Trophoblast cell (in vitro differentiated cells and primary cell): ENCODE results near the gene ME3.

Experiments used
- DNase-seq, 2 donors: peaks; one replicate each; pipeline ENCODE4 v3.0.0-alpha.2; 2016
- H2AFZ ChIP-seq: 2 replicates; pipeline ENCODE4 v1.6.1; 2013; ENCODE audit warnings: low read length, moderate library complexity, mild to moderate bottlenecking; ENCODE audit not compliant: insufficient read depth, poor library complexity
- H2AK5ac ChIP-seq: 2 replicates; pipeline ENCODE4 v1.6.1; 2013; ENCODE audit warnings: mild to moderate bottlenecking, low read length
- H2BK120ac ChIP-seq: 2 replicates; pipeline ENCODE4 v1.6.1; 2013; ENCODE audit warnings: low read length, mild to moderate bottlenecking, moderate library complexity; ENCODE audit not compliant: insufficient read depth, poor library complexity
- H2BK12ac ChIP-seq: 2 replicates; pipeline ENCODE4 v1.6.1; 2013; ENCODE audit warnings: mild to moderate bottlenecking, low read length, moderate library complexity
- H2BK5ac ChIP-seq: 2 replicates; pipeline ENCODE4 v1.6.1; 2013; ENCODE audit warnings: low read length, low read depth, moderate library complexity, mild to moderate bottlenecking; ENCODE audit not compliant: poor library complexity
- H3K14ac ChIP-seq: 2 replicates; pipeline ENCODE4 v1.6.1; 2013; ENCODE audit warnings: mild to moderate bottlenecking, low read length
- H3K18ac ChIP-seq: 2 replicates; pipeline ENCODE4 v1.6.1; 2013; ENCODE audit warnings: mild to moderate bottlenecking, low read length
- H3K23ac ChIP-seq: 2 replicates; pipeline ENCODE4 v1.6.1; 2013; ENCODE audit warnings: low read length
- H3K27ac ChIP-seq: 2 replicates; pipeline ENCODE4 v1.5.1; 2013; ENCODE audit warnings: low read depth, mild to moderate bottlenecking, inconsistent platforms, low read length, moderate library complexity
- H3K27me3 ChIP-seq: 2 replicates; pipeline ENCODE4 v1.6.1; 2013; ENCODE audit warnings: inconsistent platforms, mild to moderate bottlenecking, low read length, moderate library complexity; ENCODE audit not compliant: insufficient read depth
- H3K36me3 ChIP-seq, 2 experiments: 1 replicate in 1 of 2; 2 replicates in 1 of 2; pipeline ENCODE4 v1.6.1; 2013; ENCODE audit warnings: low read length in 2 of 2, mild to moderate bottlenecking in 2 of 2, moderate library complexity in 1 of 2; ENCODE audit not compliant: insufficient read depth in 2 of 2, control insufficient read depth in 1 of 2
- H3K4ac ChIP-seq: 2 replicates; pipeline ENCODE4 v1.6.1; 2013; ENCODE audit warnings: low read depth, mild to moderate bottlenecking, low read length, moderate library complexity
- H3K4me1 ChIP-seq, 2 experiments: 1 replicate in 1 of 2; 2 replicates in 1 of 2; pipeline ENCODE4 v1.6.1; 2013; ENCODE audit warnings: low read length in 2 of 2, mild to moderate bottlenecking in 2 of 2, moderate library complexity in 1 of 2; ENCODE audit not compliant: insufficient read depth in 2 of 2, control insufficient read depth in 1 of 2
- H3K4me2 ChIP-seq: 2 replicates; pipeline ENCODE4 v1.6.1; 2013; ENCODE audit warnings: inconsistent platforms, mild to moderate bottlenecking, low read length, moderate library complexity
- H3K4me3 ChIP-seq: 2 replicates; pipeline ENCODE4 v1.5.1; 2013; ENCODE audit warnings: mild to moderate bottlenecking, low read depth, low read length, inconsistent platforms
- H3K79me1 ChIP-seq: one replicate; pipeline ENCODE4 v1.6.1; 2013; ENCODE audit warnings: low read length
- H3K79me2 ChIP-seq: 2 replicates; pipeline ENCODE4 v1.6.1; 2013; ENCODE audit warnings: low read length, mild to moderate bottlenecking; ENCODE audit not compliant: control insufficient read depth, insufficient read depth, poor library complexity
- H3K9ac ChIP-seq: 2 replicates; pipeline ENCODE4 v1.6.1; 2013; ENCODE audit warnings: mild to moderate bottlenecking, low read length
- H3K9me3 ChIP-seq: 2 replicates; pipeline ENCODE4 v1.6.1; 2013; ENCODE audit warnings: low read depth, mild to moderate bottlenecking, control low read depth, inconsistent platforms, low read length; ENCODE audit not compliant: insufficient read depth
- H4K12ac ChIP-seq: 2 replicates; pipeline ENCODE4 v1.6.1; 2013; ENCODE audit warnings: low read depth, mild to moderate bottlenecking, low read length, moderate library complexity
- H4K8ac ChIP-seq: 2 replicates; pipeline ENCODE4 v1.6.1; 2013; ENCODE audit warnings: low read depth, mild to moderate bottlenecking, low read length, moderate library complexity
- H4K91ac ChIP-seq: one replicate; pipeline ENCODE4 v1.6.1; 2013; ENCODE audit warnings: low read depth, mild to moderate bottlenecking, low read length, moderate library complexity
- WGBS: extraction: QIAGEN DNeasy Blood & Tissue Kit; methylation state at CpG from one replicate; pipeline ENCODE4 v1.1.7; 2013; ENCODE audit warnings: missing lambda C conversion rate; ENCODE audit not compliant: insufficient read length, insufficient coverage; ENCODE audit errors: extremely low coverage; 5-methylcytosine and 5-hydroxymethylcytosine counted together

ME3 gene

DNA sequence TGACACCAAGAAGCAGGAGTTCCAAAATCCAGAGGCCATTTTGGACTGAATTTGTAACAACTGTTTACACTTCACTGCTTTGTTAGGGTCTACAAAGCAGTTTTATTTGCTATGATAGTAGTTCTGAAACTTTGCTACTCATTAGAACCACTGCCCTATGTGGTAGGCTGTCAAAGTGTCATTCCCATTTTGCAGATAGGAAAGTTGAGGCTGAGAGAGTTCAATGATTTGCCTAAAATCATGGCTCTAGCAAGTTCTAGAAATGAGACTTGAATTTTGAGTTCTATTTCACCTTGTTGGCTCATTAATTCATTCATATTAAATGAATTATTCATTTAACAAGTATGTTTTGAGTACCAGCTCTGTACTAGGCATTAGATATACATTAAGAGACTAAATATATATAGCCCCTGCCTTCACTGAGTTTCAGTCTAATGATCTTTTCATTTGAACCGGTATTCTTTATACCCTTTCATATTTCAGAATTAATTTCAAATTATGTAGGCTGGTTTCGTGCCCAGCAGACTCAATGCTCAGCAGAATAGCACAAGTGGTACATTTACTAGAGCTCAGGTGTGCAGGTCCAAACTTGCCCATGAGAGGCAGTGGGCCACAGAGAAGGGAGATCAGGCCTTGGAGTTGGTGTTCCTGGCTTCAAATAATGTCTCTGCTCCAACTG lies 93.5 kb downstream of the ME3 start:
- Histone ChIP-seq H3K79me2 (no peaks in the 10 kb centered on the region), H2AFZ (no peak overlapping the region), H3K79me1 (no peaks in the 10 kb centered on the region), H2AK5ac (no peak overlapping the region), H3K14ac (no peak overlapping the region), H3K23ac (no peak overlapping the region), H2BK12ac (no peak overlapping the region), H4K91ac (no peak overlapping the region), H3K4me3 (no peak overlapping the region), H3K36me3 (no peaks in the 10 kb centered on the region), H3K9me3 (no peaks in the 10 kb centered on the region), H3K4ac (no peak overlapping the region), H3K4me2 (no peak overlapping the region), H4K8ac (no peak overlapping the region), H3K9ac (no peak overlapping the region), H2BK5ac (no peak overlapping the region), H2BK120ac (no peak overlapping the region), H3K27me3 (no peaks in the 10 kb centered on the region), H3K27ac (no peak overlapping the region), H4K12ac (no peak overlapping the region), H3K18ac (no peak overlapping the region), H3K4me1 (peaks cover 0 to 3% of the 10 kb centered on the region in 2 experiments)
- no peak for DNase-seq
- no CpG with 5 or more reads among the region's 2 CpGs for WGBS

DNA sequence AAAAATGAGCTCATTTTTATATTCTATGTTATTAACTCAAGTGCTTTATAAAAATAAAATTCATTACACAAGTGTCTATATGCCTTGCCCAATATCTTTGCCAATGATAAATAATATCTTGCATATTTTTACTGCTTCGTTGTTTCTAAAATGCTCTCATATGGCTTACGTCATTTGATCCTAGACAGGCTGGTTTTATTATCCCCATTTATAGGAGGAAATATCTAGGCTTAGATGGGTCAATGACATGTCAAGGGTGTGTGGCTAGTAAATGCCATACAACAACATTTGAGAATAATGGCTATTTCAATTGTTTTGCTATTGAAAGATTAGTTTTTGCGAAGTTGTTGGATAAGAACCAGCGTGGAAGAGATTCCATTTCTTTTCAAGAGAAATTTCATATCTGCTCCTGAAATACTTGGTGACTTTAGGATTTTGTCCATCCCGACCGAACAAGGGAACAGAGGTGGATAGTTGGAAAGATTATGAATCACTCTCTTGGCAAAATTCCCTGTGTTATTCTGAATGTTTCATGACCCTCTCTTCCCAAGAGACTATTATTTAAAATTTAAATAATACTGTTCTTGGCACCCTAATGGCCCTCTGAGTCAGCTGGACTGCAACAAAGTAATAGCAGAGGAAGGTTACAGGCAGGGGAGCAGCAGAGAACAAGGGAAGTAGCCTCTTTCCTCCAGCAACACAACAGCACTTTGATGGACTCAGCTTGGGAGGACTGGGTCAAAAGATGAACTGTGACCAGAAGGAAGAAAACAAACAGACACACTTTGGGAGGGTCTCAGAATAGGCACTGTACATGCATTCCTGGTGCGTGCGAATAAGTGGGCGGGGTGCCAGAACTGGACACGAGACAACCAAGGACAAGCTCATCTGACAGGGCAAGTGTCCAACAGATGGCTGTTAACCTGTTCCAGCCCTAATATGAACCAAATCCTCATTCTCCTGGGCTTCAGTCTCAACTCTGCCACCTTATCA lies 94.5 kb downstream of the ME3 start:
- H3K27me3 ChIP-seq = no peaks in the 10 kb centered on the region
- no peak overlapping the region for H2BK5ac ChIP-seq
- H3K18ac ChIP-seq = no peak overlapping the region
- H3K4me2 ChIP-seq = no peak overlapping the region
- H3K36me3 ChIP-seq = no peaks in the 10 kb centered on the region
- H4K12ac ChIP-seq = no peak overlapping the region
- H4K8ac ChIP-seq = no peak overlapping the region
- no peak overlapping the region for H2AK5ac ChIP-seq
- H3K27ac ChIP-seq = no peak overlapping the region
- no peak for DNase-seq
- no peaks in the 10 kb centered on the region for H3K9me3 ChIP-seq
- no peak overlapping the region for H2BK12ac ChIP-seq
- H3K23ac ChIP-seq = no peak overlapping the region
- no peak overlapping the region for H4K91ac ChIP-seq
- H3K14ac ChIP-seq = no peak overlapping the region
- H3K4me3 ChIP-seq = no peak overlapping the region
- WGBS = no CpG with 5 or more reads among the region's 10 CpGs
- no peak overlapping the region for H2AFZ ChIP-seq
- H3K9ac ChIP-seq = no peak overlapping the region
- H2BK120ac ChIP-seq = no peak overlapping the region
- no peaks in the 10 kb centered on the region for H3K79me1 ChIP-seq
- H3K4ac ChIP-seq = no peak overlapping the region
- no peaks in the 10 kb centered on the region for H3K79me2 ChIP-seq
- peaks cover 0 to 3% of the 10 kb centered on the region in 2 experiments for H3K4me1 ChIP-seq

DNA sequence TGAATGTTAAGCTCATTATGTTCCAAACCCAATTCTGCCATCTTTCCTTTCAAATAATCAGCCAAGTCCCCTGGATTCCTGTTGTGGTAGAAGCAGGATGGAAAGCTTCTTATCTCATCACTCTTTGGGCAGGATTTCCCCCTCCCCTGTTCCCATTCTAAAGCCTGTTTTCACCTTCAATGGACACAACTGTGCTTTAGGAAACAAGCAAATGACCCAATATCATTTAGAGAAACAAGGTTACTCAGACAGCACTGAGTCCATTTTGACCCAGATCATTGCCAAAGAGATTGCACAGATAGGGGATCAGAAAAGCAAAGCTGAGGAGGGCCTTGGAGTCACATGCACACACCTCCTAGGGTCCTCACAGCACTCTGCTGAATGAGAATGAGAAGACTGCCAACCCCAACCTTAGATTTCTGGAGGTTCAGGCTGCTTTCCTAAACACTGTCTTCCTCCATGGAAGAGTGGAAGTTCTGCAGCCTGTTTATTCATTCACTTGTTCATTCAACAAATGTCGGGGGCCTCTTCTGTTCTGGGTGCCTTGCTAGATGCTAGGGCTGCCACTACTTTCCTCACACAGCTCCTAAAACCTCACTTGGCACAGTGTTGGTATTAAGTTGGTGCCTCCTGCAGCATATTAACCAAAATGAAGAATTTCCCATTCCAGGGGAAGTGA lies 95.3 kb downstream of the ME3 start:
- no peak for DNase-seq

GRCh38 chr11:86575927-86576326 lies 96.5 kb downstream of the ME3 start:
- Histone ChIP-seq H2BK12ac (no peak overlapping the region), H3K18ac (no peak overlapping the region), H4K12ac (no peak overlapping the region), H3K27me3 (no peaks in the 10 kb centered on the region), H2AFZ (no peak overlapping the region), H3K23ac (no peak overlapping the region), H3K27ac (no peak overlapping the region), H3K4me3 (no peak overlapping the region), H3K14ac (no peak overlapping the region), H2AK5ac (no peak overlapping the region), H3K4me2 (no peak overlapping the region), H4K8ac (no peak overlapping the region), H3K79me1 (no peaks in the 10 kb centered on the region), H3K4me1 (peaks cover 2 to 5% of the 10 kb centered on the region in 2 experiments), H4K91ac (peak overlapping the region; percentile 11), H3K9ac (no peak overlapping the region), H2BK120ac (no peak overlapping the region), H3K79me2 (no peaks in the 10 kb centered on the region), H3K9me3 (no peaks in the 10 kb centered on the region), H3K4ac (no peak overlapping the region), H3K36me3 (no peaks in the 10 kb centered on the region), H2BK5ac (no peak overlapping the region)
- DNase-seq = no peak
- WGBS = no CpG with 5 or more reads among the region's 2 CpGs

More for the DNA sequence above, 95.3 kb downstream of the ME3 start:
- H2BK12ac ChIP-seq = no peak overlapping the region
- no peak overlapping the region for H3K23ac ChIP-seq
- H3K27ac ChIP-seq = no peak overlapping the region
- H2AFZ ChIP-seq = no peak overlapping the region
- WGBS = no CpG with 5 or more reads among the region's 1 CpG
- H4K91ac ChIP-seq = no peak overlapping the region
- H3K4me1 ChIP-seq = peaks cover 0 to 3% of the 10 kb centered on the region in 2 experiments
- H3K4ac ChIP-seq = no peak overlapping the region
- no peak overlapping the region for H3K18ac ChIP-seq
- no peak overlapping the region for H2AK5ac ChIP-seq
- no peak overlapping the region for H3K4me2 ChIP-seq
- no peak overlapping the region for H2BK5ac ChIP-seq
- H3K9ac ChIP-seq = no peak overlapping the region
- no peak overlapping the region for H4K12ac ChIP-seq
- no peaks in the 10 kb centered on the region for H3K79me1 ChIP-seq
- no peaks in the 10 kb centered on the region for H3K27me3 ChIP-seq
- H3K9me3 ChIP-seq = no peaks in the 10 kb centered on the region
- H3K79me2 ChIP-seq = no peaks in the 10 kb centered on the region
- H2BK120ac ChIP-seq = no peak overlapping the region
- no peak overlapping the region for H3K14ac ChIP-seq
- no peak overlapping the region for H3K4me3 ChIP-seq
- no peaks in the 10 kb centered on the region for H3K36me3 ChIP-seq
- no peak overlapping the region for H4K8ac ChIP-seq
